HEK293T (cell line): ENCODE measurements around the gene GOLGA8R.
"Not testable (repeated sequence)": the region's sequence is repeated elsewhere in the genome, so short reads cannot be mapped to it uniquely, and the experiment has no call there.

ENCODE experiments used
- BHLHE40 ChIP-seq: fragments of 450-650 bp; IDR thresholded peaks from 2 replicates; pipeline ENCODE4 v1.6.1; 2016; ENCODE audit warnings: mild to moderate bottlenecking, moderate library complexity, borderline replicate concordance
- FOXK2 ChIP-seq: fragments of 450-650 bp; IDR thresholded peaks from 2 replicates; pipeline ENCODE4 v1.6.1; 2016; ENCODE audit warnings: mild to moderate bottlenecking
- SP1 ChIP-seq: fragments of 450-650 bp; IDR thresholded peaks from 2 replicates; pipeline ENCODE4 v1.6.1; 2017
- TARDBP ChIP-seq: fragments of 450-650 bp; IDR thresholded peaks from 2 replicates; pipeline ENCODE4 v1.6.1; 2016
- ZNF384 ChIP-seq: fragments of 450-650 bp; IDR thresholded peaks from 2 replicates; pipeline ENCODE4 v1.6.1; 2016

- TF ChIP-seq SP1, FOXK2, TARDBP, ZNF384, BHLHE40: not testable (repeated sequence)
Observed at GRCh38 chr15:30435878-30436277, 21.8 kb upstream of the GOLGA8R start.
